Eye (tissue), 1 donor: ENCODE measurements around the gene ZNF19.
A peak's percentile ranks its signal among the peaks of the same experiment; 100 is the strongest.

Source experiments
- DNase-seq: peaks from one replicate; pipeline ENCODE4 v3.0.0-alpha.2; 2015

Gene ZNF19

DNA sequence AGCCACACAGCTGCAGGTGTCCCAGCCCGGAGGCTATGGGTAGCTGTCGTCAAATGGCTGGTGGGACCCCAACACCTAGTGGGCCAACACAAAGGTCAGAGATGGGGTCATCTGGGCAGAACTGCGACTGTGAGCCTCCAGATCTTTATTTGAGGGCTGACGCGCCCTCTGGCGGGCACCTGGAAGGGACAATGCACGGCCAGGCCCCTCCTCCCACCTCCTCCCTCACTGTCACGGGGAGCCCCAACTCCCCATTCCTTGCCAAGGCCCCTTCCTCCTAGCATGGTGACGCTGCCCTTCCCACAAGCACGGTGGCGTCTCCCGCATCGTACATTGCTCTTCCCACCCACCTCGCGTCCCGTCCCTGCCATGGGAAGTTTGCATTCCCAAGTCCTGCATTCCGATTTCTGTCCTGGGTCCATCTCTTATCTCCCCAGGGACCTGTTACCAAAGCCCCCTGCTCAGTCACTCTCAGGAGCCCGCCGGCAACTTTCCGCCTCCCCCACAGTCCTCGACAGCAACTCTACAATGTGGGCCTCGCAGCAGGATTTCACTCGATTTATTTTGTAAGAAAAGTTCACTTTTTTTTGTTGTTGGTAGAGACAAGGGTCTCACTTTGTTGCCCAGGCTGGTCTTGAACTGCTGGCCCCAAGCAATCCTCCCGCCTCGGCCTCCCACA, 48.3 kb downstream of the ZNF19 start:
- no peak for DNase-seq

DNA sequence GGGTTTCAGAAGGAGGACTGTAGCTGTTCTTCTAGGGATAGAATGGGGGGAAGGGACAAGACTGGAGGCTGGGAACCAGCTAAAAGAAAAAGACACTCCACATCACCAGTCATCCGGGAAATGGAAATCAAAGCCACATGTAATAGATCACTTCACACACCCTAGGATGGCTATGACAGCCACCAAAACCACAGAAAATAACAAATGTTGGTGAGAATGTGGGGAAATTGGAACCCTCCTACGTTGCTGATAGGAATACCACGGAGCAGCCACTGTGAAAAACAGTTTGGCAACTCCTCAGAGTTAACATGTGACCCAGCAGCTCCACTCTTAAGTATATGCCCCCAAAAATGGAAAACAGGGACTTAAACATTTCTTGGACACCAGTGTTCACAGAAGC, 49.6 kb downstream of the ZNF19 start:
- DNase-seq: no peak

DNA sequence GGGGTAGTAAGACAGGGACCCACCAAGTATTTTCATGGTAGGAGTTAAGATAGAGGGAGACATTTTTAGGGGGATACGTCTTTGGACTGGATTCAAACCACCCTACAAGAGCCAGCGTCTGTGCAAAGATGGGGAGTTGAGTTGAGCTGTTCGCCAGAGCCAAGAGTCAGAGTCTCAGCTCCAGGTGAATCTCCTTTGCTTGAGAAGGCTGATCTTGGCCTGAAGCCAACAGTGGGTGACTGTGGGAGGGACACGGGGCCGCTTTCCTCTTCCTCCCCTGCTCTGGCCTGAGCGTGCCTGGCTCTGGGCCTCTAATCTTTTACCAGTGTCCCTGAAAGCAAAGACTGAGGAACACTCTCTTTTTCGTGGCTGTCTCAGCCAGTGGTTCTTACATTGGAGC, 52.7 kb downstream of the ZNF19 start:
- DNase-seq: no peak

GRCh38 chr16:71432906-71433305, 56.2 kb downstream of the ZNF19 start:
- DNase-seq: no peak

DNA sequence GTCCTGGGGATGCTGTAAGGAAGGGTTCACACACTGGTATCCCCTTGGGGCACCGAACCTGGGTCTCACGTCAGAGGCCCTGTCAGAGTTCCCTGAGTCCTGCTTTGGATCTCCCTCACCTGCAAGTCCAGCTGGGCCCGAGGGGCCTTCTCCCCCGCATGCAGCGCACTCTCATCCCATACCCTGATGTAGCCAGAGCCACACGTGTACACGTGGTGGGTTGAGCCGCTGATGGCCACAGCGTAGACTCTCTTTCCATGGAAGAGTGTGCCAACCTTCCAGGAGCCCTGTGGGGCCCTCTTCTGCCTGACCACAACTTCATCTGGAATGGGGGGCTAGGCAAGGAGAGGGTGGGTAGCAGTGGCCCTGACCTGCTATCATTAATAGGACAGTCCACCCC, 57.1 kb downstream of the ZNF19 start:
- no peak for DNase-seq

- no peak for DNase-seq
These were observed 57.9 kb downstream of the ZNF19 start for GRCh38 chr16:71431176-71431575.

DNA sequence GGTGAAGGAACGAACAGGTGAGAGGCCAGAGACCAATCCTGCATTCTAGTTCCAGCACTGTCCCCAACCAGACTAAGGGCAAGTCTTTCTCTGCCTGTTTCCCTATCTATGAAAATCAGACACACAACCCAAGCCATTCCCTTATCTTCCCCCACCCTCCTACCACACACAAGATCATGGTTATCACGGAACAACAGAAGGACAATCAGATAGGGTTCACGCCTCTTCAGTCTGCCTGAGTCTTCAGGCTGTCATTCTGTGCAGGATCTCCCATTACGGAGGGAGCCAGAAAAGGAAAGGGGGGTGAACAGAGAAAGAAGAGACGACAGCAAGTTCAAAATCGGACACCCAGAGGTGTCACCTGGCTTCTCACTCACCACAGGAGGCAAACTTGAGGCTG, 58.4 kb downstream of the ZNF19 start:
- DNase-seq: no peak

GRCh38 chr16:71429581-71429980, 59.5 kb downstream of the ZNF19 start:
- DNase-seq: no peak

DNA sequence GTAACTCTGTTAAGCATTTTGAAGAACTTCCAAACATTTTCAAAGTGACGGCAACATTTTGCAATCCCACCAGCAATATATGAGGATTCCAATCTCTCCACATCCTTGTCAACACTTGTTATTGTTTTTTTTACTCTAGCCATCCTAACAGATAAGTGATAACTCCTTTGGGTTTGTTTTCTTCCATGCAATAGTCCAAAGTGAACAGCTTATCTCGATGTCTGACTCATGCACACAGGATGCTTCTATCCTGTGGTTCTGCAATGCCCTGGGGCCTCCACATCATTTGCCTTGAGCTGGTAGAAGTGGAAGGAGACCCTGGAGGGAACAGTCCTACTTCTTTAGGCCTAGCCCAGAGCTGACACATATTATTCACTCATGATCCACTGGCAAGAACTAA, 60.2 kb downstream of the ZNF19 start:
- no peak for DNase-seq

DNA sequence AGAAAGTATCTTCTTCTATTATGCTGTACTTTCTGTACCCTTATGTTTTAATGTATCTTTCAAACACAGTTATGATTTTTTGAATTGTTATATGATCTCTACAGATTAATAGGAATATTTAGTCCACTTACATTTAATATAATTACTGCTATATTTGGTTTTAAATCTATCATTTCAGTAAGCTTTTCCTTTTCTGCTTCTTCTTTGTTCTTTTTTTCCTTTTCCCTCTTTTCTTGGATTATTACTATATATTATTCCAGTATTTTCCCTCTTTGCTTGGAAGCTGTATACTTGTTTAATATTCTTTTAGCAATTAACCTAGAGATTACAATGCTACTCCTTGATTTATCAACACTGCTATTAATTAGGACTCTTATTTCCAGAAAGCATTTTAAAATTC, 60.7 kb downstream of the ZNF19 start:
- no peak for DNase-seq

DNA sequence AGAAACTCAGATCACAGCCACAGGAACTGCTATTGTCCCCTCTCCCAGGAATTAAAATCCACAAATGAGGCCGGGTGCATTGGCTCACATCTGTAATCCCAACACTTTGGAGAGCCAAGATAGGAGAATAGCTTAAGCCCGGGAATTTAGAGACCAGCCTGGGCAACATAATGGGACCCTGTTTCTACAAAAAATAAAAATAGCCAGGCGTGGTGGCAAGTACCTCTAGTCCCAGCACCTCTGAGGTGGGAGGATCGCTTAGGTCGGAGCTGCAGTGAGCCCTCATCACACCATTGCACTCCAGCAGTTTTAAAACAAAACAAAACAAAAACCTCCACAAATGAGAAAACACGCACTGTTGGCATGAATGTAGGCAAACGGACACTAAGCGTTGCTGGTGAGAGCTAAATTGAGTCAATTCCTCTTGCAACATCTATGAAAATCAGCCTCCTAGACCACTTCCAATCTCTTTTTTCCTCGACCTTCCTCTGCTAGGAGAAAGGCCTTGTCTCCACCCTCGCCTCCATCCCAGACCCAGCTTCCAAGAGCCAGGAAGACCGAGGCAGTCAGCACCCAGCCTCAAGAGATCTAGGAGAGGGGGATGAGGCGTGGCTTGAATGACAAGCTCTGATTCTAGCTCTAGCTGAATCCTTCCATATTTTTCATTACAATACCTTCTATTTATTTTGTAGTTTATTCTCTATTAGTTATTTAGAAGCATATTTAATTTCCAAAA, 62.1 kb downstream of the ZNF19 start:
- no peak for DNase-seq

DNA sequence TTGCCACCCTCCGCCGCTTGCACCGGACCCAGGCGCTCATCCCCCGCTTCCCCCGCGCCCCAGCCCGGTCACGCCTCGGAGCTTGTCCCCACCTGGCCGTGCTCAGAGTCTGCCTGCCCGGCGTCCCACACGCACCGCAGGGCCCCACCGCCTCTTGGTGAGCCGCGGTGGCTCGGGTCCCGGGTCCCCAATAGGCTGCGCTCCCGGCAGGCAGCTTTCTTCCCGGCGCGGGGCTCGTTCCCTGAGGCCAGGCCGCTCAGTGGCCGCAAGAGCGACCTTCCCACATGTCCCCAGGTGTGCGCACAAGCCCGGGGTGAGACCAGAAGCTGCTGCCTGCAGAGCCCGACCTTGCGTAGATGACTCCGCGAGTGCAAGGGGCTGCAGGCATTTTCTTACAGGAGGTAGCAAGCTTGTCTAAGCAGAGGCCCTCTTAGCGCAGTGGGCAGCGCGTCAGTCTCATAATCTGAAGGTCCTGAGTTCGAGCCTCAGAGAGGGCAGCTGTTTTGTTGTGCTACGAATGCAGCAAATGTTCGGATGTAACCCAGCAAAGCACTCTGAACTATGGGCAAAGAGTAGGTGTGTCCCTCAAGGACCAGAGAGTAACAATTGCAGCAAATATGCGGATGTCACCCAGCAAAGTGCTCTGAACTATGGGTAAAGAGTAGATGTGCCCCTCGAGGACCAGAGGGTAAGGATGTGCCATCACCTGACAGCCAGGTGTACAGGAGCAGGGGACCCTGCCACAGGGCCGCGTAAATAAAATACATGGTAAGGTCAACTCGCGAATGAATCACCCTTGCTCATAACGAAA, 62.9 kb downstream of the ZNF19 start:
- DNase-seq: peak; percentile 91

DNA sequence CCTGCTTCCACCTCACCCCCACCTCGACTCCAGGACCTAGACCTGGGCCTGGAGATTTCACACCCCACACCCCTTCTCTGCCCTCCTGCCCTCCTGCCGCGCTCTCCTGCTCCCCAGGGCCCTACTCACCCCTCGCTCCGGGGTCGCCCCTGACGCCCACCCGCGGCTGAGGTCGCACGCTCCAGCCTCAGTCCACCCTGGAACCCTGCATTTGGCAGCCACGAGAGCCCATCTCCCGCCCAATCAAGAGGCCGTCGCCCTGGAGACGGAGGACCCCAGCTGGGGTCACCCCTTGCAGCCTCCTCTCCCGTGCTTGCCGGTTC, 63.4 kb downstream of the ZNF19 start:
- no peak for DNase-seq

DNA sequence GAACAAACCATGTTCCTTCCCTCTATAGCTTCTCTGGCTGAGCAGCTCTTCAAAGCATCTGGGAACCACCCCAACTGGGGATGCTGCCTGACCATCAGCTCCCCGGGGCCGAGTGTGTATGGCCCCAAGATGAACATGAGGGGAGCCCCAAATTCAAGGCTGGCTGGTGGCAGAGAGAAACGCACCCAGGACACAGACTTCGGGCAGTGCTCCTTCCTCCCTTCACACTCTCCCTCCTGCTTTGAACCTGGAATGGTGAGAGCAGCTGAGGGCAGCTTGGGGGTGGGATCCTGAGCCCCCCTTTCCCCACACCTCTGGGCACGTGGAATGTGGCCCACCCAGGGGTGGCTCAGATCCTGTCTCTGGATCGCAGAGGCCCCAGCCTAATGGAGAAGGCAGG, 64.5 kb downstream of the ZNF19 start:
- DNase-seq: no peak

GRCh38 chr16:71423865-71424264, 65.3 kb downstream of the ZNF19 start:
- no peak for DNase-seq
